Small intestine (tissue), 7 donors: ENCODE data around the gene ATP8B4. TPM values are rescaled to one million over a fixed set of nuclear protein-coding genes. Genes with fewer than 3 reads are reported as not detected.
A peak's percentile ranks its signal among the peaks of the same experiment; 100 is the strongest.

Source experiments
- DNase-seq, 2 donors: peaks; one replicate each; pipeline versions ENCODE4 v3.0.0 to v3.0.0-alpha.2; 2013
- FAIRE-seq: peaks from 2 replicates; lab custom pipeline; 2012; peaks lifted over from hg19 to GRCh38; lab: Jason Lieb, UNC
- H3K27ac ChIP-seq, 3 donors: one replicate each; pipeline ENCODE4 v1.5.1; 2013; ENCODE audit warnings: low read length in 2 of 3, mild to moderate bottlenecking in 2 of 3, control low read depth in 1 of 3, inconsistent platforms in 1 of 3, low read depth in 1 of 3, moderate library complexity in 1 of 3
- H3K27me3 ChIP-seq, 3 donors: one replicate each; pipeline ENCODE4 v1.6.1; 2013; ENCODE audit warnings: low read length in 3 of 3, inconsistent platforms in 1 of 3; ENCODE audit not compliant: control insufficient read depth in 3 of 3, insufficient read depth in 3 of 3
- H3K36me3 ChIP-seq, 3 donors: one replicate each; pipeline ENCODE4 v1.6.1; 2013; ENCODE audit warnings: low read length in 3 of 3, inconsistent platforms in 1 of 3, low read depth in 1 of 3, mild to moderate bottlenecking in 1 of 3, moderate library complexity in 1 of 3; ENCODE audit not compliant: control insufficient read depth in 3 of 3, insufficient read depth in 2 of 3
- H3K4me1 ChIP-seq, 3 donors: one replicate each; pipeline ENCODE4 v1.6.1; 2013; ENCODE audit warnings: low read length in 2 of 3, inconsistent platforms in 1 of 3, low read depth in 1 of 3, mild to moderate bottlenecking in 1 of 3, moderate library complexity in 1 of 3; ENCODE audit not compliant: control insufficient read depth in 3 of 3, insufficient read depth in 2 of 3
- H3K4me3 ChIP-seq, 3 donors: one replicate each; pipeline ENCODE4 v1.5.1; 2013; ENCODE audit warnings: low read length in 3 of 3, control low read depth in 1 of 3, inconsistent platforms in 1 of 3, low read depth in 1 of 3, mild to moderate bottlenecking in 1 of 3, moderate library complexity in 1 of 3
- H3K9me3 ChIP-seq, 2 donors: one replicate each; pipeline ENCODE4 v1.6.1; 2013; ENCODE audit warnings: low read depth in 1 of 2, low read length in 1 of 2; ENCODE audit not compliant: control insufficient read depth in 2 of 2, insufficient read depth in 1 of 2
- WGBS, 3 donors: extraction: QIAGEN DNeasy Blood & Tissue Kit; methylation state at CpG; one replicate each; pipeline ENCODE4 v1.1.7; 2013; 5-methylcytosine and 5-hydroxymethylcytosine counted together
- polyA plus RNA-seq, 4 donors: library from polyadenylated mRNA; stranded (reverse) in 3 of 4; unstranded in 1 of 4; fragments of 200-250 nt in 3 of 4; fragments of 120-200 nt in 1 of 4; gene quantifications; one replicate each; pipeline versions ENCODE4 v1.2.1 to v1.2.3, GENCODE V29; 2013
- donor health status: healthy with polysubstance abuse.
- donor health status: control.
- donor health status: control.
- donor health status: Bipolar disorder and iron deficiency.
- donor health status: healthy.

ATP8B4 gene
- polyA plus RNA-seq, 4 donors, result 0.45 to 4.9 (median 1.9) TPM

GRCh38 chr15:49946681-49947080 is 172.4 kb downstream of the ATP8B4 start:
- no peaks in the 10 kb centered on the region for H3K9me3 ChIP-seq
- H3K4me1 ChIP-seq, result no peaks in the 10 kb centered on the region
- DNase-seq (no peak), FAIRE-seq (no peak)
- no peaks in the 10 kb centered on the region for H3K36me3 ChIP-seq
- WGBS, 3 donors, result 91 to 98% (median 95%) methylated on average over 2 of the region's 2 CpGs
- no peak overlapping the region for H3K4me3 ChIP-seq
- no peaks in the 10 kb centered on the region for H3K27me3 ChIP-seq
- H3K27ac ChIP-seq, result no peak overlapping the region

- WGBS, 3 donors, result 91 to 97% (median 97%) methylated on average over 2 of the region's 2 CpGs
- FAIRE-seq, result no peak
These were observed 184.5 kb downstream of the ATP8B4 start for GRCh38 chr15:49934487-49934886.

GRCh38 chr15:49927189-49927861 is 191.7 kb downstream of the ATP8B4 start:
- no peak for DNase-seq
- no peaks in the 10 kb centered on the region for H3K27me3 ChIP-seq
- WGBS, 3 donors, result 85 to 90% (median 86%) methylated on average over 2 of the region's 2 CpGs
- H3K4me3 ChIP-seq, result no peak overlapping the region
- no peaks in the 10 kb centered on the region for H3K36me3 ChIP-seq
- H3K27ac ChIP-seq, result no peak overlapping the region
- no peak for FAIRE-seq
- no peaks in the 10 kb centered on the region for H3K4me1 ChIP-seq
- H3K9me3 ChIP-seq, result no peaks in the 10 kb centered on the region

More at GRCh38 chr15:49934487-49934886, 184.5 kb downstream of the ATP8B4 start:
- no peak for DNase-seq
- Histone ChIP-seq H3K4me1 (no peaks in the 10 kb centered on the region), H3K9me3 (no peaks in the 10 kb centered on the region), H3K36me3 (no peaks in the 10 kb centered on the region), H3K27me3 (no peaks in the 10 kb centered on the region), H3K27ac (no peak overlapping the region), H3K4me3 (no peak overlapping the region)

- no peak overlapping the region for H3K27ac ChIP-seq
- no peak for FAIRE-seq
- H3K4me1 ChIP-seq, result no peaks in the 10 kb centered on the region
- H3K4me3 ChIP-seq, result no peak overlapping the region
- WGBS, 3 donors, result 75 to 90% (median 87%) methylated on average over 3 of the region's 3 CpGs
- no peaks in the 10 kb centered on the region for H3K27me3 ChIP-seq
- H3K36me3 ChIP-seq, result no peaks in the 10 kb centered on the region
- no peak for DNase-seq
- no peaks in the 10 kb centered on the region for H3K9me3 ChIP-seq
These were observed 192.3 kb downstream of the ATP8B4 start for GRCh38 chr15:49926740-49927139.

GRCh38 chr15:49923671-49924070 is 195.4 kb downstream of the ATP8B4 start:
- Histone ChIP-seq H3K4me3 (no peak overlapping the region), H3K27me3 (no peaks in the 10 kb centered on the region), H3K27ac (no peak overlapping the region), H3K4me1 (no peaks in the 10 kb centered on the region), H3K36me3 (no peaks in the 10 kb centered on the region), H3K9me3 (no peaks in the 10 kb centered on the region)
- no peak for FAIRE-seq
- DNase-seq, result no peak
- WGBS, 3 donors, result 94 to 96% (median 95%) methylated on average over 2 of the region's 2 CpGs

GRCh38 chr15:49919034-49919433 is 200.0 kb downstream of the ATP8B4 start:
- no peaks in the 10 kb centered on the region for H3K36me3 ChIP-seq
- H3K4me1 ChIP-seq, result no peaks in the 10 kb centered on the region
- WGBS, 3 donors, result 71 to 82% (median 82%) methylated on average over 2 of the region's 2 CpGs
- H3K27ac ChIP-seq, result no peak overlapping the region
- no peak overlapping the region for H3K4me3 ChIP-seq
- DNase-seq, result no peak
- H3K9me3 ChIP-seq, result no peaks in the 10 kb centered on the region
- no peaks in the 10 kb centered on the region for H3K27me3 ChIP-seq
- no peak for FAIRE-seq

GRCh38 chr15:49918121-49918520 is 200.9 kb downstream of the ATP8B4 start:
- Histone ChIP-seq H3K4me1 (no peaks in the 10 kb centered on the region), H3K27ac (no peak overlapping the region), H3K36me3 (no peaks in the 10 kb centered on the region), H3K4me3 (no peak overlapping the region), H3K9me3 (no peaks in the 10 kb centered on the region), H3K27me3 (no peaks in the 10 kb centered on the region)
- 6 to 21% (median 17%) methylated on average over 1 of the region's 1 CpG for WGBS, 3 donors
- peak in 1 of 2 donors; percentile 26 for DNase-seq
- FAIRE-seq, result no peak

- Histone ChIP-seq H3K27ac (no peak overlapping the region), H3K4me3 (no peak overlapping the region), H3K27me3 (no peaks in the 10 kb centered on the region), H3K36me3 (no peaks in the 10 kb centered on the region), H3K9me3 (peaks cover 0 to 3% of the 10 kb centered on the region in 2 donors), H3K4me1 (no peaks in the 10 kb centered on the region)
- FAIRE-seq, result no peak
- DNase-seq, result no peak
- 41 to 57% (median 47%) methylated on average over 2 of the region's 2 CpGs for WGBS, 3 donors
These were observed 202.0 kb downstream of the ATP8B4 start for GRCh38 chr15:49916998-49917397.

GRCh38 chr15:49915822-49916221 is 203.2 kb downstream of the ATP8B4 start:
- no peak for FAIRE-seq
- no peak for DNase-seq
- Histone ChIP-seq H3K4me1 (no peaks in the 10 kb centered on the region), H3K27me3 (no peaks in the 10 kb centered on the region), H3K9me3 (peaks cover 0 to 3% of the 10 kb centered on the region in 2 donors), H3K27ac (no peak overlapping the region), H3K4me3 (no peak overlapping the region), H3K36me3 (no peaks in the 10 kb centered on the region)
- WGBS, 3 donors, result 85 to 90% (median 88%) methylated on average over 5 of the region's 5 CpGs
